Stimulated activated naive CD8-positive, alpha-beta T cell treated with anti-CD3 and anti-CD28 coated beads, Interleukin-15, Interleukin-2, amounts not matched to agents 100 U/mL and 50 U/mL, for 24 hours (primary cell): ENCODE measurements around the gene KCNG2.

Source experiments
- ATAC-seq: fragments of 150-1000 bp; cut with Tn5 transposase; one replicate; pipeline ENCODE4 v1.10.0; 2021
- DNase-seq: peaks from one replicate; pipeline ENCODE4 v3.0.0; 2021

Gene KCNG2

DNA sequence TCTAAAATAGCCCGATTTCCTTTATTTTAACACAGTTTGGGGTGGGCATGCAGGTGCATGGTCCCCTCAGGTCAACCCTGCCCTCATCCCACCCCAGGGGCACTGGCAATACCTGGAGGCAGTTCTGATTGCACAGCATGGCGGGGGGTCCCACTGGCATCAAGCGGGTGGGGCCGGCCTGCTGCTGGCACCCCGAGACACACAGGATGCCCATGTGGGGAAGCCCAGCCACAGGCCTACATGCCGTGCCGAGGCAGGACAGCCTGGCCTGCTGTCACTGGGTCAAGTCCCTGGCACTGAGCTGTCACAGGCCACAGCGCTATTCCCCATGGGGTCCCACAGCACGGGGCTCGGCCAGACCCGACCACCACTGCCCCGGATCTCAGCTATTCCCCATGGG is 11.9 kb upstream of the KCNG2 start:
- DNase-seq (no peak), ATAC-seq (no peak)

DNA sequence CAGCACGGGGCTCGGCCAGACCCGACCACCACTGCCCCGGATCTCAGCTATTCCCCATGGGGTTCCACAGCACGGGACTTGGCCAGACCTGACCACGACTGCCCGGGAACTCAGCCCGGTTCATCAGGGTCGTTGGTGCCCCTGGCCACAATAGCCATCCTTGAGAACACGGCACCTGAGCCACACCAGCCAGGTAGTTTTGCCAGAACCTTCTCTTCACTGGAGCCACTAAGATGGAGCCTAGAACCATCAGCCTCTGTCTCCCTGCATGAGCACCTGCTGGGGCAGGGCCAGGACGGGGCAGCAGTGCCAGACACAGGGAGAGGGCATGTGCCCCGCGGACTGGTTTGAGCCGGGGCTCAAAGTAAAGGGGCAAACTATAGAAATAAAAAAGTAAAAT is 11.4 kb upstream of the KCNG2 start:
- no peak for DNase-seq
- no peak for ATAC-seq

DNA sequence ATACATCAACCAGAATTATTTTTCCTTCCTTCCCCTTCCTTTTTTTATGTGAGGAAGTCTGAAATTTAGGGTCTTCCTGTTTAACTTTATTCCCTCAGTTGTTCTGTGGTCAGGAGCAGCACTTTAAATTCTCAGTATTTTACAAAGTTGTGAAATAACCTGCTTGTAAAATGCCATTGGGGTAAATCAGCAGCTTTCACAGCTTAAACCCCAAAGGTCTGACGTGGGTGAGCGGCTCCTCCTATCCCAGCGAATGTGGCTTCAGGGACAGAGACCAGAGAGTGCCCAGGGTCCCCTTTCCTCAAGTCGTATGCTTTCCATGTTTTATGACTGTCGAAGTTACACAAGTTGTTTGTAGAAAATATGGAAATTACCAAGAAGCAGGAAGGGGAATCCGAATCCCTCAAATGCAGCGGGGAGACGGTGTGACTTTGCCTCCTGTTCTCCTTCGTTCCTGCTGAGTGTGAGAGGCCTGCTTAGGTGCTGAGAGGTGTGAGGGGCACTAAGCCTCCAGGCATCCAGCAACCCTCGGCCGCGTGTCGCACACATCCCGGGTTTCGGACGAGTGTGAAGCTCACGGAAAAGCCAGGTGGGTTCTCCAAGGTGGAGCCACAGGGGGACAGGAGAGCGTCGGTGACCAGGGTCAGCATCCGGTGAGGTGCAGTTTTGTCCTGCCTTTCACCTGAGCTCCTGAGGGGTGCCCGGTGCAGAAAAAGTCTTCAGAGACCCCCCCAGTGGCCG is 10.8 kb upstream of the KCNG2 start:
- DNase-seq (no peak), ATAC-seq (no peak)

DNA sequence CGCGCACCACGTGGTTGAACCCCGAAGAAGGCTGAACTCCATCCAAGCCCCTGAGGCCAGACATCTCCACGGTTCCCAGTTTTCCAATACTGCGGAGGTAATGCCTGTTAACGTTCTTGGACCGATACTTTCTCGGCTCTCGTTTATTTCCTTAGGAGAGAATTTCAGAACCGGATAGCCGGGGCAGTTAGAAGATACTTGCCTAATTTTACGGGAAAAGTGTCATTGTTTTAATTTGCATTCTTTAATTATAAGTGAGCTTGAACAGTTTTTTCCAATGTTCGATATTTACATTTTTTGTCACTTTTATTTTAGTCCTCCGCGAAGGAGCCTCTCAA is 10.2 kb upstream of the KCNG2 start:
- no peak for DNase-seq
- ATAC-seq = no peak

DNA sequence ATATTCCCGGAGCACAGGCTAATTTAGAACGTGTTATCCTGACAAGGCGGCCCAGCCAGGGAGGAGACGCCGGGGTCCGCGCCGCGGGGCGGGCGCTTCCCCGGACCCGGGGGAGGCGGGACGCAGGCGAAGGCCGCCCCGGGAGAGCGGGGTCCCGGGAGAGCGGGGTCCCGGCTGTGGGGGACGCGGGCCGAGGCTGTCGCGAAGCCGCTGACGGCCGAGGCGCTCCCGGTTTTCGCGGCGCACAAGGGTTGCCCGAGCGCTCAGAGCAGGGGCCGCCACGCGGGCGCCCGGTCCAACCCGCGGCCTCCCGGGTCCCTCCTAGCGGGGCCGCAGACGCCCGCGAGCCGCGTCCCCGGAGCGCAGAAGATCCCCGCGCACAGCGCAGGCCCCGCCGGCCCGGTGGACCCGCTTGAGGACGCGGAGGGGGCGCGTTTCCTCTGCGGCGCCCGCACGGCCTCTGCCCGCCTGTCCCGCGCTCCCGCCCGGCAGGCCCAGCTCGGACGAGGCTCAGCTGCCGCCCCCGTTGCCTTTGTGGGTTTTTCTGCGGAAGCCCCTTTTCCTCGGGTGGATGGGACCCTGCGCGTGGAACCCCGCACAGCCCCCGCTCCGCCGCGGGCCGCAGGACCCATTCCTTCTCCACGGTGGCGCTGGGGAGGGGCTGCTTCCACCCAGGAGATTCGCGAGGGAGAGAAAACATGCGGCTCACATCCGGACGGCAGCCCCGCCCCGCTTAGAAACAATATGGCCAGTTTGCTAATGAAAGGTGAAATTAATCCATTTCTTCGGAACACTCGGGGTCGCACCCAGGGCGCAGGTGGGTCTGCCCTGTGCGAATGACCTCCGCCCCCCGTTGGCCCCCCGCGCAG is 9.6 kb upstream of the KCNG2 start:
- no peak for ATAC-seq

DNA sequence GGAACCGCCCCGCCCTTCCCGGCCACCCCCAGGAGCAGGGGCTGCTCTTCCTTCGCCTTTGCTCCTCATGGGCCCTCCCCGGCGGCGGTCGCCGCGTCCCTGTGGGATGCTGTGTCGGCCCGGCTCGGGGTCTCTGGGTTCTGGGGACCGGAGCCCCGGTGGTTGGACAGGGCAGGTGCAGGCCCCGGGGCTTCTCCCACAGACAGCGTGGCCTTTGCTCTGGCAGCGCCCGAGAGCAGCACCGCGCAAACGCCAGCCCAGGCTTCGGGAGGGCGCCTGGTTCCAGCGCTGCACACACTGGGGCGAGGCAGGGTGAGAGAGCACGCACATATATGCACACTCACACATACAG is 9.0 kb upstream of the KCNG2 start:
- ATAC-seq (no peak), DNase-seq (no peak)

More for the DNA sequence above, 9.6 kb upstream of the KCNG2 start:
- no peak for DNase-seq

DNA sequence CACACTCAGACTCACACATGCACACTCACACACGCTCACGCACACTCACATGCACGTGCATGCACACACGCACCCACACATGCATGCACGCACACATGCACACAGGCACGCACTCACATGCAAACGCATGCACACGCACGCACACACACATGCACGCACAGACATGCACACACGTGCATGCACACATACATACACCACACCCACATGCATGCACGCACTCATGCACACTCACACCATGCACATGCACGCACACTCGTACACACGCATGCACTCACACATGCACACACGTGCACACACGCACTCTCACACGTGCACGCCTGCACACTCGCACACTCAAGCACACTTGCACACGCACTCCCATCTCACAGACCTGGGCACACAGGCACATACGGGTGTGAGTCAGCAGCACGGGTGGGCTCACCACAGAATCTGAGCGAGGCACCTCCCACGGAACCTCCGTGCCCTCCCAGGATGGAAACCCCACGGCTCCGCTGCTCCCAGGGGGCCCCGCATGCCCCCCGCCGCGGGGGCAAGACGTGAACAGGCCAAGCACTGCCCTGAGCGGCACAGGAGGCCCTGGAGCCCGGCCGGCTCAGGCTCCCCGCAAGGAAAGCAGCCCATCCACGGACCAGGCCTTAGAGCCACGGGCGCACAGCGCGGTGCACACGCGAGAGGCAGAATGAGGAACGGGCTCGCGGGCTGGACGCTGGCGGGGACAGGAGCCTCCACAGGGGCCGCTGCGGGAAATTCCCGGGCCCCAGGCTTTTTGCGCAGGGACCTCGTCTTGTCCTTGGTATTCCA is 8.4 kb upstream of the KCNG2 start:
- DNase-seq (no peak), ATAC-seq (no peak)

DNA sequence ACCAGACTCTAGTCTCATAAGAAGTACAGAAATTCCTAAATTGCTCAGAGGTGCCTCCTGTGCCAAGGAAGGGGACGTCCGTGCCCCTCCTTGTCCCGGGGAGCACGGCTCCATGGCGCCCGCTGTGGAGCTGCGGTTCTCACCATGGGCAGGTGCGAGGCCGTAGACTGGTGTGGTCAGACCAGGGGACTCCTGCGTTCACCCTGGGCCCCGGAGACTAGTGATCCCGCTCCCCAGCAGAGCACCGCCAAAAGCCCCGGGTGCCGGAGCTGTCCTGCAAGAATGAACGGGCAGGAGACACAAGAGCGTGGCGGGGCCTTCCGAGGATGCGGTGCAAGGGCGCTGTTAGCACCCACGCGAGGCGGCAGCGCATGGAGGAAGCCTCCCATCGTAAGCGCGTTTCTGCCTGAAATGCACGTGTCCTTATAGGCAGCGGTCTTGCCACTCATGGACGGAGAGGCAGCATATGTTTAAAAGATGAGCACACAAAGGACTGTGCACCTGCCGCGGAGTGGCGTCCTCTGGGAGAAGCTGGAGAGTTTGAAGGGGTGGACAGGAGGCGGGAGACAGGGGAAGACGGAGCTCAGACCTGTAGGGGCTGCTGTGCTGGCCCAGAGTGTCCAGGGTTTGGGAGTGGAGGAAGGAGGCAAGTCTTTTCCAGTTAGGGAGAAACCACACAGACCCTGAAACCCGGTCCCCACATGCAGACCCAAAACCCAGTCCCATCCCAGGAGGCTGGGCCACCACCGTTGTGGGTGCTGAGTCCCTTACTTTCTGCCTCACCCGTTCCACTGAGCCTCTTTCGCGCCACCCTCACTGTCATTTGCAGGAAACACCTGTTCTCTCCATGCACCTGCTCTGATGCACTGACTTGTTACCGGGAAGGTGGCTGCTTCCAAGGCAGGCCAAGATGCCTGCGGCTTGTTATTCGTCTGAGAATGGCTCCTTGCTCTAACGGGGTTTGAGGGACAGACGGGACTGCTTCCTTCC is 7.5 kb upstream of the KCNG2 start:
- ATAC-seq = no peak
- DNase-seq = no peak

DNA sequence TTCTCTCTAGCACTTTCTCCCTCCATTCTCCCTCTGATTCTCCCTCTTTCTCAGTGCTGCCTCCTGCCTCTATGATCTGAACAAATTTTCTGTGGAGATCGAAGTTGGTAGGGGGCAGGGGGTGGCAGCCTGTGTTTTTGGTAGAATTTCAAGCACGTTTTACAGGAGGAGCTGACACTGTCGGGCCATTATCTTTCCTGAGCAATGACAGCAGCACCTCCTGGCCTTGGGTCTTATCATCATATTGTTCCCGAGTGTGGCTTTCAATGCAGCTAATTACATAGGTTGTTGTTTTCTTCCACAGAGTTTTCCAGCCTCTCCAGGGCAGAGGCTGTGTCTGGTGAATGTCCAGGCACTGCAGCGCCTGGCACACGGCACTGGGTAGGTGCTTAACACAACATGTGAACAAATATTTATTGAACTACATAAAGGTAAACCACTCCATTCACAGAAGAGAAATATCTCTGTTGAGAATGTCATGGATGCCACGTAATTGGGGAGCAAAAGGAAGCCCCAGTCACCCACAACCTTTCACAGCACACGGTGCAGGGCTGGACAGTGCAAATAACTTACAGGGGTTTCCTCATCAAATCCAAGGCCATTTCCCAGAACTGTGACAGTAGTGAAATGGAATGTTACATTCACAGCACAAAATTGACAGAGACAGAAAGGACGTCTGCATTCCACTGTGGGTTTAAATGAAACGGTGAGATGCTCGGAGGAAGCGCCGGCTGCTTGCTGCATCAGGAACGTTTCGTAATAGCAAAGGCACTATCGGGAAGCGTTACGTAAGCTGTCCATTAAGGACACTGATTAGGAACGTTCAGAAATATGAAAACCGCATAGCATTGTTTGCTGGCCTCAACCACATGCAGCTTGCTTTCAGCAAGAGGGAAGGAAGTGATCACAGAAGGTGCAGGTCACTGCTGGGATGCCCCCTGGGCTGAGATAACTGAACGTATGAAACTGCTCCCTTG is 6.5 kb upstream of the KCNG2 start:
- ATAC-seq (no peak), DNase-seq (no peak)

DNA sequence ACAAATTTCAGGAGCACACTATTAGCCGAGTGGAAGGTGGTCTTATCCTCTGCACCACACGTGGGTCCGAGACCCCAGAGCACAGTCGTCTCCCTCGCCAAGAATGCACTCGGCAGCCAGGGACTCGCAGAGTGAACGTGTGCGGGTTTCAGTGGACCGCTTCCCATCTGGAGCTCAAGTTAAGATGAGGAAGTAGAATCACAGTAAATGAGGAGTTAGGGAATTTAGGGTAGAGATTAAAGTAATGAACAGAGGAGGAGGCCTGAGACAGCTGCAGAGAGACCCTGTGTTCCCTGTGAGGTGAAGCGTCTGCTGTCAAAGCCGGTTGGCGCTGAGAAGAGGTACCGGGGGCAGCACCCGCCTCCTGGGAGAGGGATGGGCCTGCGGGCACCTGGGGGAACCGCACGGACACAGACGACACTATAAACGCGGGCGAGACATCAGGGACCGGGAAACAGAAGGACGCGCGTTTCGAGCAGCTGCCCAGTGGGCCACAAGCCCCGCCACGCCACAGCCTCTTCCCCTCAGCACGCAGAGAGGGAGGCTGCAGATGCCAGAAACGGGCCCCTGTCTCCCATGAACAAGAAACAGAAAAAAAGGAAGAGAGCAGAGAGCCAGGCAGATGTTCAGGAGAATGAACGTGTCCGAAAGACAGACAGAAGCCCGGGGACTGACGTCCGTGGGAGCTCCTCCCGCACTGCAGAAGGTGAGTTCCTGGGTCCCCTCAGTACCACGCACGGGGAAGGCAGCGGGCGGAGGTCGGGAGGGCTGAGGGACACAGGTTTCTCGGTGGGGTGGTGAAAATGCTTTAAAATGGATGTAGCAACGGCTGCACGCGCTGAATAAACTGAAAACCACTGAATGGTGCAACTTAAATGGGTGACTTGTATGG is 5.4 kb upstream of the KCNG2 start:
- ATAC-seq (no peak), DNase-seq (no peak)

DNA sequence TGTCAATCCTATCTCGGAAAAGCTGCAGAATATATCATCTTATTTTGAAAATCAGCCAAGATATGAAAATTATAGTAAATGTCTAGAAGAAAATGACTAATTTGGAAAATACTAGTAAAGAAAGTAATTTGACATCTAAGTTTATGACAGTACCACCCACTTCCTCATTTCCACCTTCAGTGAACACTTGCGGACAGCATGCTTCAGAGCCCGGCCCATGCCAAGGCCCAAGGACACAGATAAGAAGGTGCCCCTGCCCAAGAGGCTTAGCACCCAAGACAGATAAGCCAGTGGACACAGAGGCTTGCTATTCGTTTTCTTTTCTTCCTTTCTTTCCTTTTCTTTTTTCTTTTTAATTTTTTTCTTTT is 4.8 kb upstream of the KCNG2 start:
- DNase-seq (no peak), ATAC-seq (no peak)

DNA sequence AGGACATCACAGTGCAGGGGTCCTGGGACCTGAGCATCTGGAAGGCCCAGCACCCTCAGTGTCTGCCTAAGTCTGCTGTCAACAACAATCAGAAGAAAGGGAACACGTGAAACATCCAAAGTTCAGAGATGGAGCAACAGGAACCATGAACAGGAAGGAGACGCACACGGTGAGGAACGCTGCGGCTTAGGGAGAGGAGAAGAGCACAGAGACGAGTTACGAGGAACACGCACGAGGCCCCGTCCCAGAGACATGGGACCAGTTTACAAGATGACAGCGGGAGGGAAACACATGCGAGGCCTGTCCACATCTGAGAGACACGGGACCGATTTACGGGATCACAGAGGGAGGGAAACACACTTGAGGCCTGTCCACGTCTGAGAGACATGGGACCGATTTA is 2.9 kb upstream of the KCNG2 start:
- DNase-seq = no peak
- ATAC-seq = no peak

DNA sequence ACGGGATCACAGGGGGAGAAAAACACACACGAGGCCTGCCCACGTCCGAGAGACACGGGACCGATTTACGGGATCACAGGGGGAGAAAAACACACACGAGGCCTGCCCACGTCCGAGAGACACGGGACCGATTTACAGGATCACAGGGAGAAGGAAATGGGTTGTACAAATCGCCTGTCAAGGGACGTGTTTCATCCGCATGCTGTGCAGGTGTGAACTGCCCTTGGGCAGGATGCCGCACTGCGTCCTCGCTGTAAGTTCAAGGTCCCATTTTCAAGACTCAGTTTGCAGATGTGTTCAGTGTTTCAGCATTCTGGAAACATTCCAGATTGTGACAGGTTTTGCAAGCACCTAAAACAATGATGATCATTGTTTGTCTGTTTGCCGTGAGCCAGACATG is 2.3 kb upstream of the KCNG2 start:
- DNase-seq = no peak
- no peak for ATAC-seq

DNA sequence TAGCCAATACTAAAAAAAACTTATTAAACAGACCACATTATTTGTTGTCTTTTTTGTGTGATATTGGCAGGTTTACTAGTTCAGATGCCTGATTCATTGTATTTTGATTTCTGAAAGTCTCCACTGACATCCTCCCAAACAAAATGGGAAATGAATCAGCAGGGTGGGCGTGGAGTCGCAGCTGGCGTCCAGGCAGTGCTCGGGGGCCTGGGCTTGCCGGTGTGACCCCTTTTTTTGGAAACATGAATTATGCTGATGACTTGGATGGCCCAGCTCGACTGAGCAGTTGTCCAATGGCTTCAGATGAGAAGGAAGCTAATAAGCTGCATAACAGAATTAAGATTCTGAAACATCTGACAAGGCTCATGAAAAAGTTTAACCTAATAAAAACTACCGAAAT is 1.7 kb upstream of the KCNG2 start:
- no peak for ATAC-seq
- no peak for DNase-seq

DNA sequence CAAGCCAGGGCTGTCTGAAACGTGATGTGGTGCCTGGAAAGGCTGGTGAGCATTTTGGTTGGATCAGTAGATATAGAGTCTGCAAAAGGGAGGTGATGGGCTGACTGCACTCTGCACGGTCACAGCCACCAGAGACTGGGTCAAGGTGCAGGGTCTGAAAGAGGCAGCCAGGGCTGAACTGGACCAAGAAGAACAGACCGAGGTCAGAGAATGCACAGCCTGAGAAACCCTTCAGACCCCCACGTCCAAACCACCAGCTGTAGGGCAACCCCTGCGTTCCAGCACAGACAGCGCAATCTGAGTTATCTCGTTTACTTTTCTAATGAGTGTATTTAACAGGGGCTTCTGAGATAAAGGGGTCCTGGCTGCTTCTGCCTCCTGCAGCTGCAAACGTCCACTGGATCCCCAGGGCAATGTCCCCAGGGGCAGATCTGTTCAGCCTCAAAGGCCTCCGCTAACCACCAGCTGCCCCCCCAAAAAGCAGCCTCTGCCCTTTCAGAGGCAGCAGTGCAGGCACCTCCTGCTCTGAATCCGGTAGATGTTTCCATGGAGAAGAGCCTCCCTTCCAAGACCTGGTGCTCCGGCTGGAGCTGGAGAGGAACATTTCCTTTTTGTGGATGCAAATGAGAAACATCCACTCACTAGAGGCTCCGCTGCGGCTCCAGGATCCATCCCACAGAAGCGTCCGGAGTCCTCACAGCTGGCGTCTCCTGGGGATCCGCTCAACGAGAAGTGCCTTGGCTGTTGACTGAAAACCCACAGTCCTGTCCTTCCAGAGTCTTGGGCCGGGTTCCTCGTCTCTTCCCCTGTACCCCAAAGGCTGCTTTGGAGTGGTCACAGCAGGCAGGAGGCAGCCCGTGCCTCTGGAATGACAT is 970 bp upstream of the KCNG2 start:
- ATAC-seq (no peak), DNase-seq (no peak)

DNA sequence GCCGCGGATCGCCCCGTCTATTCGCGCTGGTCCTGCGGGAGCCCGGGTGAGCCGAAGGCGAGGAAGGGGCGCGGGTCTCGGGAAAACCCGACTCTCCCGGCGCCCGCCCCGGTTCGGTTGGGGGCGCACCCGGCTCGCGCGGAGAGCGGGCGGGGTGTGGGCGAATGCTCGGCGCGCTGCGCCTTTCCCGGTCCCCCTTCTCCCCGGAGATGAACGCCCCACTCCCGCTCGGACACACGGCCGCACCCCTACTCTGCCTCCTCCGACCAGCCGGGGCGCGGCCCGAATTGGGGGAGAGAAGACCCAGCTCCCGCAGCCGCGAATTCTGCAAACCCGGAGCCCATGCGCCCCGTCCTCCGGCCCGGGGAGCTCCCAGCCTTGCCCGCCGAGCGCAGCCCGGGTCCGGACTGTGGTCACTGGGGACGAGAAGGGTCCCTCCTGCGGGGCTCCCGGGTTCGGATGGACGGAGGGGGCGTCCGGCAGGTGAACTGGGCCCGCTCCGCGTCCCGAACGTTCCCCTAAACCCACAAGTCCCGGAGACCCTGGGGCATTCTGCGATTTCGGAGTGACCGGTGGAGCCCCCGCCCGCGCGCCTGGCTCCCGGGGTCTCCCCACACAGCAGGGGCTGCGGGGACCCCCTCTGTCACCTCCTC is 734 bp downstream of the KCNG2 start:
- DNase-seq = no peak

DNA sequence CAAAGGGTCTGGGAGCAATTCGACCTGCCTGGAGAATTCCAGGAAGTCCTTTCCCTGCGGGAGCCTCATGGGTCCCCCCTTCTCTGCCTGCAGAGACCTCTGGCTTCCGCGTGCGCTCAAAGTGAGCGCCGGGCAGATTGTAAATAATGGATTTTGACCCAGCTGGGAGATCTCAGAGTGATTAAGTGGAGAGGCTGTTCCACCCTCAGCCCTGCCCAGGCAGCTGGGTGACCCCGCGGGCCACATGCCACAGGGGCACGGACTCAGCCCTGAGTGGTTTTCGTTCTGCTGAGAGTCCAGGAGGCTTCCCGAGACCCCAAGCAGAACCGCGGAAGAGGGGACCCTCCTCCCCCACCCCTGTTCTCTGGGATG is 1.2 kb downstream of the KCNG2 start:
- DNase-seq (no peak), ATAC-seq (no peak)

More for the DNA sequence above, 734 bp downstream of the KCNG2 start:
- ATAC-seq = no peak
